ENCODE results near the gene POLR3K.

POLR3K gene

DNA sequence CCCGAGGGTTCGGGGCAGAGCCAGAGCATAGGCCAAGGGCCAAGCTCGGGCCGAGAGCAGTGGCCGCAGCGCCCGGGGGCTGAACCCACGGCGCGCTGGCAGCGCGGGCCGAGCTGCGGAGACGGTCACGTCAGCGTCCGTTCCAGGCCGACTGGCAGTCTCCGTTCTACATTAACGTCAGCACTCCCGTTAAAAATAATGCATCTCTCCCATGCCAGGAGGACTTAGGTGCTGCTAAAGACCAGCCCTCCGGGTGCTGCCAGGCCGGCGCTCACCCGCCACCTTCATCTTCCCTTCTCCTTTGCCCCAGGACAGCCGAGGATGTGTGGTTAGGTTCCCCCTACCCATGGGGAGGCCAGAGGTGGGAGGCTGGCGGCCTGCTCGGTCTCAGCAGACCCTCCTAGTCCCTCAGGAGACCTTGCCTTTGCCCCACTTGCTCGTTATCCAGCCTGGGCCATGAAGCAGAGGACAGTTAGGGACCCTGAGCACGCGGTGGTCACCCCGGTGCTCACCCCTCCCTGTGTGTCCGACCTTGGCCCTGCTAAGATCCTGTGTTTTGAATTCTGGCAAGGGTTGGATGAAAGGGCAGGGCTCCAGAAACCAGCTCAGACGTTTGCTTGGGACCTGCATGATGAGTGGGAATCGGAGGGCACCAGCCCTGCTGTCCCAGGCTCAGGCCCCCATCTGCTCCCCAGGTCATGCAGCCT, 25.2 kb upstream of the POLR3K start:
- no peak for FAIRE-seq

DNA sequence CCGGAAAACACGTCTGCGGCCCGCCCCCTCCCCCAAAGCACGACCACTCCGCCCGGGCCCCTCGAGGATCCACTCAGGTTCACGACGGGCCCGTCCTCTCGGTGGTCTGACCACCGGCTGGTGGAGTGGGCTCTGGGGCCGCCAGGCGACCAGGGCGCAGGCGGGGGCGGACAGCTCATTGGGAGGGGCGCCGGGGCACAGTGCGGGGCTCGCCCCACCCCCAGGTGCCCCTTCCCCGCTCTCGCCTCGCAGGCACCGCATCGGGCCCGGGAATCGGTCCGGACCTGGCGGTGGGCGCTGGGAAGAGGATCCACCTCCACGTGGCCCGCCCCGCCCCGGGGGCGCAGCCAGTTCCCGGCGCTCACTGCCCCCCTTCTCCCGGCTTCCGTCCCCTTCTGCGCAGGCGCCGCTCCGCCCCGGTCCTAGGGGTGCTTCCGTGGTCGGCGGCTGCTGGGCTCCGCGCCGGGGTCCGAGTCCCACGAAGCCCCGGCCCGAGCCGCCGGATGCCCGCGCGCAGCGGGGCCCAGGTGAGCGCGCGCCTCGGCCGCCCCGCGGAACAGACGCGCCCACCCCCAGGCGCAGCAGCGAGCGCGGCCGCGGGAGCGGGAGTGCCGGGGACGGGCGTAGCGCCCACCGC, 24.5 kb upstream of the POLR3K start, which contains the start of gene MPG:
Gene MPG, plus strand, starts transcription at position 419 of the 637 bp plus-strand sequence. Its CDS starts 85 bp downstream, at position 504.
- FAIRE-seq = no peak

DNA sequence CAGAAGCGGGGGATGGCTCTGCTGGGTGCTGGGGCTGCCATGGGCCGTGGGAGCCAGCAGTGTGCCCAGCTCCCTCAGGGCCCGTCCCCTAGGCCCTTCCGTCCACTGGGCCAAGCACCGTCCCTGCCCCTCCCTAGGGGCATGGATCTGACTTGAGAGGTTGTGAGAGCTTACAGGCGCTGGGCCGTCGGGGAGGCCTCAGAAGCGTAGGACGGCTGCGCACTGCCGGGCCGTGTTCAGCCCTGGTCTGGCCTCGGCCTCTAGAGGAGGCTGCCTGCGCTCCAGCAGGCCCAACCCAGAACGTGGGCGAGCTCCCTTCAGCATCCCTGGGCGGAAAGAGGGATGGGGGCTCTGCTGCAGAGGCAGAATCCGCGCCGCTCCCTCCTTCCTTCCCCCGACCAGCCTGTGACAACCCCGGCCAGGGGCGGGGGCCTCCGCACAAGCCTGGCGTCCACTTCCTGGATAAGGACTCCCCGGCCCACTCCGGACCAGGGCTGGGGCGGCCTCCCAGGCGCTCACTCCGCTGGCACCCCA, 23.9 kb upstream of the POLR3K start:
- no peak for FAIRE-seq

DNA sequence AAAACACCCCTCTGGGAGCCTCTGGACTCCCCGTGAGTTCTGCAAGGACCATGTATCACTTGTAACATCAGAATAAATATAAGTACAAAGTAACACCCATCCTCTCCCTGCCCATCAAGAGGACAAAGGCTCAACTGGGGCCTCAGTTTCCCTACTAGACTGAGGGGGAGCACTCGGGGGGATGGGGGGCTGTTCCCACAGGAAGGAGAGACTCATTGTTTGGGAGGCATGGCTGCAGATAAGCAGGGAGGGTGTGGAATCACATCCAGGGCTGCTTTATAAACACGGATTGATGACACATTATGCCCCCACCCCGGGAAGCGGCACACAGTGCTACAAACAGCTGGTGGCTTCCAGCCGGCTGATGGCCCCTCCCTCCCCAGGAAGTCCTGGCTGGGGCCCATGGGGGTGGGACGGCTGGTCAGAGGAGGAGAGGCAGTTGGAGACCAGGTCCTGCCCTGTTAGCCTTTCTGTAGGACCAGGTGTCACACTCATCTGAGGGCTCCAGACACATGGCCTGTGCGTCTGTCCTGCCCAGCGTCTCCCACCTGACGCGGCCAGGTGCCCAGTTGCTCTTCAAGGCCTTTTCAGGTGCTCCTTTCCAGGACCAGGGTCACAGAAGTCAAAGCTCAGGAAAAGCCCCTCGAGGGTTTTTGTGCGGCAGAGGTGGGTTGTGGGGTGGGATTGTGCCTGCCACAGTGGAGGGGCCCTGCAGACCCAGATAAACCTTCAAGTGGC, 23.3 kb upstream of the POLR3K start:
- no peak for FAIRE-seq

DNA sequence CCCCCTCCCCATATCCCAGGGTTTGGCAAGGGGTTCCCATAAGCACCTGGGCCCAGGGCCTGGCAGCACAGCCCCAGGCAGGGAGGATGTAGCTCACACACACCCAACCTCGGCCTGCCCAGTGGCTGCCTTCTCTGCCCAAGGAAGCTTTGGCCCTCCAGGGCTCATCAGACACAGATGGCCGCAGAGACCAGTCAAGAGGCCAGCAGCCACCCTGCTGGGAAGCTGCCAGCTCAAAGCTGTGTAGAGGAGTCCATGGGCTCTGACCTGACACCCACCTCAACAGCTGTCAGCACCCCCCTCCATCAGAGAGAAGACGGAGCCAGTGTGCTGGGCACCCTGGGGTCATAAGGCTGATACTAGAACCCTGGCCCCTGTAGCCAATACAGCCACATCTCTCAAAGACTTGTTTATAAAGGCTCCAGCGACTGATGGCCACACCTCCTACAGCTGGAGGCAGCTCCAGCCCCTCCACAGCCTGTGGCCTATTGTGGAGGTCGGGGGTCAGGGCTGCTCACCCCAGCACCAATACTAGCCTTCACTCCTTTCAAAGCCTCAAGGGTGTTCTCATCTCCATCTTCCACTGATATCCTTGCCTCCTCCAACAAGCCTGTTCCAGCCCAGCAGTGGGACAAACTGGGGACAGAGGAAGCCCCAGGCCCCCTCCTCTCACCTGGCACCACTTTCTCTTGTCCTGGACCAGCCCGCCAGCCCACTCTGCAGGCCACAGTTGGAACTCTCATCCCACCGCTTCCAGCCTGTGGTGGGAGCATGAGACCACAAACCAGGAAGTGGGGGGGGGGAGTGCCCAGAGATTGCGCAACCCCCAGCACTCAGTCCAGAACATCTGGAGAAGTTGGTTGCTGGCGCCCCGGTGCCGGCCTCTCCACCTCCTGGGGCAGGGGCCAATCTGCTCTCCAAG, 22.4 kb upstream of the POLR3K start:
- FAIRE-seq = no peak

DNA sequence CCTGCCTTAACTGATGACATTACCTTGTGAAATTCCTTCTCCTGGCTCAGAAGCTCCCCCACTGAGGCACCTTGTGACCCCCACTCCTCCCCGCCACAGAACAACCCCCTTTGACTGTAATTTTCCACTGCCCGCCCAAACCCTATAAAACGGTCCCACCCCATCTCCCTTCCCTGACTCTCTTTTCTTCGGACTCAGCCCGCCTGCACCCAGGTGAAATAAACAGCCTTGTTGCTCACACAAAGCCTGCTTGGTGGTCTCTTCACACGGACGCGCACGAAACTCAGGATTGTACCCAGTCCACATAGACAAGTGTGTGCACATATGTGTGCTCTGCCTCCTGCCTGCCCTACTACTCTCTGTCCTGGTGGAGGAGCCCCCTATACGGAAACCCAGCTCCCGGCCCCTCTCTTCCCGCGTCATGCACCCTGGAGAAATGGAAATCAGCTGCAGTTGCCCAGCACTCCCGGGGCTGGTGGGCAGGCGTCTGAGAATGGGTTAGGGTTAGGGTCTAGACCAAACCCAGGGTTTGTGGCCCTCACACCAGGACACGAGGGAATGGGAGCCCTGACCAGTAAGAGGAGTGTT, 21.4 kb upstream of the POLR3K start:
- FAIRE-seq = no peak

DNA sequence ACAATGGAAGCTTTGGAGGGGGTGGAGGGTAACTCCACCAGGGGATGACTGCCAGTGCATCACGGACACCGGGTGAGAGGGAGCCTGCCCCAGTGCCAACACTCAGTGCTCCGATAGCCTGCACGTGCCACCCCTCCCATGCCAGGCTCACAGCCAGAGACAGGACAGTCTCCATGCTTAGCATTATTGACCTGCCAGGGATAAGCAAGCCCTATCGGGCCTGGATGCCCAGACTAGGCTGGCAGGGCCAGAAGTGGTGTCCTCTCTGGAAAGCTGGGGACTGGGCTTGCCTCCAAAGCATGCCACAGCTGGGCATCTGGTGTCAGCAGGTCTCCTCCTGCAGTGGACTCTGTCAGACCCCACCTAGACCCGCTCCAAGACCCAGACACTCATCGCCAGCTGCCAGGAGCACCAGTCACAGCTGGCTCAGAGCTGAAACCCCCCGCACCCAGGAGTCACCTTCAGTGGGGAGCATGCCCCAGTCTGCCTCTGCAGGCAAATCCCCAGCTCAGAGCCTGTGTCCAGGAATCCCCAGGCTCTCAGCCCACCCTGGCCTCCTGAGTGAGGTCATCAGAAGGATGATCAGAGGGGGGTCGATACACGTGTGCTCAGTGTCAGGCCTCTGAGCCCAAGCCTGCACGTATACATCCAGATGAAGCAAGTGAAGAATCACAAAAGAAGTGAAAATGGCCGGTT, 20.8 kb upstream of the POLR3K start:
- no peak for FAIRE-seq

DNA sequence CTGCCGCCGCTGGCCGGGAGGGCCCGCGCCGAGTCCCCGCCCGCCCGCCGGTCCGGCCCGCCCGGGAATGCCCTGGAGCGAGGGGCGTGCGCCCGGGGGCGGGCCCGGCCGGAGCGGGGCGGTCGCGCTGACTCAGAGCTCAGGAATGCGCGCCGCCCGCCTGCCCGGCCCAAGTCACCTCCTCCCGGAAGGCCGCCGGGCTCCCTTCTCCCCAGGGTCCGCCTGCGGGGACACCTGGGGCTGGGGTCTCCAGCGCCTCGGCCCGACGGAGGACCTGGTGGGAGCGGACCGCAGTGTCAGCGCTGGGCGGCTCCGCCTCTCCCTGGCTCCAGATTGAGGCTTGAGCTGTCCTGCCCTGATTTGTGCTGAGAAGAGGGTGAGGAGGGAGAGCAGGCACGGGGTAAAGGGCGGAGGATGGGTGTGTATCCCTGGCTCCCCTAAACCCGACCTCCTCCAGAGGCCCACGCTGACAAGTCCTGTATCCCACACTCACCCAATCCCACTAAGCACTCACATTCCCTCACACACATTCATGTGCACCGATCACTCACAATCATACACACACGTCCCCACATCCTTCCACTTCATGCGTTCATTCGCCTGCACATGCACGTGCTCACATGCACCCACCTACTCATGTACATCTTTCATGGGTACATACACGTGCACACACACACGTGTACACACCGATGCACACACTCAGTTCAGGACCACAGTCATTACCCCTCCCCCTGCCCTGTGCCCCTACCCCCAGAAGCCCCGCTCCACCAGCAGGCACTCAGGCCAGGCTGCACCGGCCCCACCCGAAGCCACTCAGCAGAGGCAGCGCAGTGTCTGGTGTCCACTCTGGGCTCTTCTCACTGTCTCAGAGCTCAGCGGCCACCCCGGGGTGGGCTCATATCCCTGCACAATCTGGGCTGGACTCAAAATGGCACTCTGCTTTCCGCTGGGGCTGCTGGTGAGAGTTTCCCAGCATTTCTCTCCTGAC, 19.4 kb upstream of the POLR3K start, which contains the start of gene RHBDF1:
Gene RHBDF1, minus strand, starts transcription at position 71 of the 988 bp plus-strand sequence. CDS start 7,616 bp downstream, outside the sequence.
- FAIRE-seq = no peak

DNA sequence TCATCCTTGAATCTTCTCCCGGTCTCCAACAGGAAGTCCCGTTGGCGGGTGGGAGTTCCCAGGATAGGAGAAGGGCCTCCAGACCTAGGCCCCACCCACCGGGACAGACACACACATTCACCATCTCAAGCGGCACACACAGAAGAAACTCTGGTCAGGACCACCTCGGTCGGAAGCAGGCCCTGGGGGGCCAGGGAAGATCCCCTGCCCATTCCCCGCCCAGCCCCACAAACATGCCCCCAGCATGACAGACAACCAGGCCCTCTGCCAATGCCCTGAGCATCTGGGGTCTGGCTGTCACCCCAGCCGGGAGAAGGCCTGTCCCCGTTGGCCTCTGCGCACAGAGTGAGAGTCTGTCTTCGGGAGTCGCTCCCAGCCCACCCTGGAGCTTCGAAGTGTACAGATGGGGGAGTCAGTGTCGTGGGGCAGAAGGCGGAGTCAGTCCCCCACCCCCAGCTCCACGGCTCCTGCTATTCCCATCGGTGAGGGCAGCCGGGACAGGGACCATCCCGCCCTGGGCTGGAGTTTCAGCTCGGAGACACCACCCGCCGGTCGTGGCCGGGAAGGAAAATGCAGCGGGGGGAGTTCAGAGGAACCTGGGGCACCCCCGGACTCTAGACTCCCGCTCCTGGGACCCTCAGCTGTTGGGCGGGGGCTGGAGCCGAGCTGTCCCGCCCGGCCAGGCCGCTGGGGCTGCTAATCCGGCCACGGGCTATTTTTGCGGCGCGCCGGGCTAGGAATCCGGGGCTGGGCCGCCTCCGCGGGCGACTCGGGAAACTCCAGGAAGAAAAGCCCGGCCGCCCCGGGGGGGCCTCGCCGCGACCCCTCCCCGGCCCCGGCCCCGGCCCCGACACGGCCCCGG, 18.4 kb upstream of the POLR3K start:
- no peak for FAIRE-seq

DNA sequence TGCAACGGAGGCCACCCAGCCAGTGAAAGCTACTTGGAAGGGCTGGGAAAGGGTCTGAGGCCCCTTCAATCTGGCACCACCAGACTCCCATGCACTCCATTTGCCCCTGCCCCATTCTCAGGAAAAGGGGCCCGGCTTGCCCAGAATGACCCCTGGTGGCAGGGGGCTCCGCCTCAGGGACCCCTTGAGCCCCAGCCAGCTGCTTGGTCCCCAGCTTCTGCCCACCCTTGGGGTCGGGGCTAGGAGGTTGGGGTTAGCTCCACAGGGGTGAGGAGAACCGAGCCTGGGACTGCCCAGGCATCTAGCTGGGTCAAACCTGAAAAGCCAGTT, 17.8 kb upstream of the POLR3K start:
- FAIRE-seq = no peak

DNA sequence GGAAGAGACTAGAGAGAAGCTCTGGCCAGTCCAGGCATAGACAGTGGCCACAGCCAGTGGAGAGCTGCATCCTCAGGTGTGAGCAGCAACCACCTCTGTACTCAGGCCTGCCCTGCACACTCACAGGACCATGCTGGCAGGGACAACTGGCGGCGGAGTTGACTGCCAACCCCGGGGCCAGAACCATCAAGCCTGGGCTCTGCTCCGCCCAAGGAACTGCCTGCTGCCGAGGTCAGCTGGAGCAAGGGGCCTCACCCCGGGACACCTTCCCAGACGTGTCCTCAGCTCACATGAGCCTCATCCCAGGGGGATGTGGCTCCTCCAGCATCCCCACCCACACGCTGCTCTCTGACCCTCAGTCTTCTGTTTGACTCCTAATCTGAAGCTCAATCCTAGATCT, 15.8 kb upstream of the POLR3K start:
- no peak for FAIRE-seq

DNA sequence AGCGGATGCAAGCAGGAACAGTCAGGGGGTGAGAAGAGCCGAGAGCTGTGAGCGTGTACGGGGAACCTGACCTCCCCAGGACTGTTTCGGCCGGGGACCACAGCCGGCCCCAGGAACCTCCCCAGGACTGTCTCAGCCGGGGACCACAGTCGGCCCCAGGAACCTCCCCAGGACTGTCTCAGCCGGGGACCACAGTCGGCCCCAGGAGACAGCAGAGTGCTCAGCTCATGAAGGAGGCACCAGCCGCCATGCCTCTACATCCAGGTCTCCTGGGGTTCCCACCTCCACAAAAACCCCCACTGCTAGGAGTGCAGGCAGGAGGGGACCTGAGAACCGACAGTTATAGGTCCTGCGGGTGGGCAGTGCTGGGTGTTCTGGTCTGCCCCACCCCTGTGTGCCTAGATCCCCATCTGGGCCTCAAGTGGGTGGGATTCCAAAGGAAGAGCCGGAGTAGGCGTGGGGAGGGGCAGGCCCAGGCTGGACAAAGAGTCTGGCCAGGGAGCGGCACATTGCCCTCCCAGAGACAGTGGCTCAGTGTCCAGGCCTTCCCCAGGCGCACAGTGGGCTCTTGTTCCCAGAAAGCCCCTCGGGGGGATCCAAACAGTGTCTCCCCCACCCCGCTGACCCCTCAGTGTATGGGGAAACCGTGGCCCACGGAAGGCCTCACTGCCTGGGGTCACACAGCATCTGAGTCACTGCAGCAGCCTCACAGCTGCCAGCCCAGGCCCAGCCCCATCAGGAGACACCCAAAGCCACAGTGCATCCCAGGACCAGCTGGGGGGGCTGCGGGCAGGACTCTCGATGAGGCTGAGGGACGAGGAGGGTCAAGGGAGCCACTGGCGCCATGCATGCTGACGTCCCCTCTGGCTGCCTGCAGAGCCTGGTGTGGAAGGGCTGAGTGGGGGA, 14.7 kb upstream of the POLR3K start:
- no peak for FAIRE-seq

DNA sequence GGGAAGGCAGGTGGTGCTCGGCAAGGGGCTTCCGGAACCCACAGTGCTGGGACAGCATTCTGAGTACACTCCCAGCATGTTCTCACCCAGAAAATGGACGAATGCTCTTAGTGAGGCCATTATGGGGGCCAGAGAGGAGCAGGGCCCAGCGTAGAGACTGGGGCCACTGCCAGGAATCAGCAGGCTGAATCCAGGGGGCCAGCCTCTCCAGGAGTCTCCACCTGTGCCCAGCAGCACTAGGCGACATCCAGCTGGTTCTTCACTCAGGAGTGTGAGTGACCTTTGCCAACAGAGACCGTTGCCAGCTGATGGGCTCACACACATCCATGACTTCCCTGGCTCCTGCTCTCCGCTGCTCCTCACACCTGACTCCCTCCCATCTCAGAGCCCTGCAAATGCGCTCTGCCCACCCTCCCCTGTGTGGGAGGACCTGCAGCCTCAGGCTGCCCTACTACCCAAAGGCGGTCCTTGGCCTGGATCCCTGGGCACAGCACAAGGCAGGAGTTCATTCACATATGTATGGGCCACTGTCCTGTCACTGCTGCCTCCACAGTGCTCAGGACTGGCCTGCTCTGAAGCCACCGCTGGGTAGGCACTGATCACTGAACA, 13.9 kb upstream of the POLR3K start:
- FAIRE-seq = no peak

DNA sequence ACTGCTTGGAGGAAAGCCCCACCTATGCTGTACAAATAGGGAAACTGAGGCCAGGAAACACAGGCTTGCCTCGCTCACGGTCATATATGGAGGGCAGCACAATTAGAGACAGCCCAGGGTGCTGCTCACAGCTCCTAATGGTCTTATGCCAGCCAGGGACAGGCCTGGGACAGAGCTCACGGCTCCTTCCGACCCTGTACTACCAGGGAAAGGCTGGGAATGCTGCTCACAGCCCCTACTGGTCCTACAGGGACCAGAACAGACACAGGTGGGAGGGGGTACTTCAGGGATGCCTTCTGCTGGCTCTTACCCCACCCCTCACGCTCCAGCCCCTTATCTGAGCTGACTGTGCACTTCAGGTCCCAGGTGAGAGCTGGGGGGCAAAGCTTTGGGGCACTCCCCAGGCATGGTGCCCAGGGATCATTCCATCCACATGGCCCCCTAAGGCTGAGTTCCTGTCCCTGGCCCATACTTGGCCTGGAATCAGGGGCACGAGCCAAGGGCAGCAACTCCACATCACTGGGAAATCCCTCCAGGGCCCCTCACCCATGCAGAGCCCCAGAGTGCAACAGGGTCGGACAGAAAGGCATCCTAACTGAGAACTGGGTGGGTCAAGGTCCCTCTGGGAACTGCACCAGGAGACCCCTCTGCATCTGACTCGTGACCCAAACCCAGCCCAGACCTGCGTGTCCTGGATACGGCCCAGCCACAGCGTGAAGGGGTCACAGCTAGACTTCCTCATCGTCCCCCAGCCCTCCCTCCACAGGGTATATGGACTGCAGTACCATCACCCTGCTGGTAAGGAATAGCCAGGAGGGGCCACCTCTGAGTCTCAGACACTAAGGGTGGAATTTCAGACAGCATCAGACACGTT, 13.1 kb upstream of the POLR3K start:
- FAIRE-seq = no peak

DNA sequence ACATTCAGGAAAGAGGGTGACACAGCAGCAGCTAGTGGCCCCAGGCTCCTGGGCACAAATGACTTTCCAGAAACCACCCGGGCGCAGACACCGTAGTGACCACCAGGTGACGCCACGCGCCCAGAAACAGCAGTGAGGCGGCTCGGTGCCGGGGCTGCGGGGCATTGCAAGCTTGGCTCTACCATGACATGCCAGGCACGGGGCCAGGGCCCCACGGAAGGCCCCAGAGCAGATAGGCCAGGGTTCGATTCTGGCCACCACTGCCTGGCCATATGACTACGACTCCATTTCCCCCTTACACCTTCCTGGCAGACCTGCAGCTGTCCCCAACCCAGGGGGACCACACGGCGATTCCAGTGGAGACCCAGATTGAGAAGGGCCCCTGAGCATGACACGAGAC, 12.3 kb upstream of the POLR3K start:
- no peak for FAIRE-seq

DNA sequence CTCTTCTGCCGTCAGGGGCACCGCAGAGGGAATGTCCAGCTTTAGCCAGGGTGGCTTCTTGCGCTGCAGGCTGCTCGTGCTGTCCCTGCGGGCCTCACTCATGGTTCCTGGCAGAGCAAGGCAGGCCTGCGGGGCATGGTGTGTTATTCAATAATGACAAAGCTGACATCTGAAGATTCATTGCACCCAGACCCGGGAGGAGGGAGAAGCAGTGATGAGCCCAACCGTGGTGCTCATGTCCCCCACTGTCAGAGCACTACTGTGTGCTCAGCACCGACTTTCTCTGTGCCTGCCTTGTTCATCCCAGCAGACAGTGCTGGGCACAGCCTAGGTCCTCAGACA, 11.5 kb upstream of the POLR3K start:
- FAIRE-seq = no peak

Data from colon (tissue), 2 donors.